Stomach (tissue), 4 donors: Measurements from ENCODE around the gene TXN2.

ENCODE experiments used
- CTCF ChIP-seq, 7 experiments: fragments of 450-650 bp in 4 of 7; fragments of 200-600 bp in 3 of 7; sonication (generic) in 3 of 7; IDR thresholded peaks; one replicate each; pipeline ENCODE4 v1.5.1; 2016 to 2019; ENCODE audit warnings: antibody characterized with exemption in 7 of 7, control low read depth in 2 of 7, mild to moderate bottlenecking in 1 of 7
- POLR2AphosphoS5 ChIP-seq, 3 donors: sonication (generic); formaldehyde crosslinking; IDR thresholded peaks; one replicate each; pipeline ENCODE4 v1.6.1; 2016; ENCODE audit warnings: antibody characterized with exemption in 3 of 3

DNA sequence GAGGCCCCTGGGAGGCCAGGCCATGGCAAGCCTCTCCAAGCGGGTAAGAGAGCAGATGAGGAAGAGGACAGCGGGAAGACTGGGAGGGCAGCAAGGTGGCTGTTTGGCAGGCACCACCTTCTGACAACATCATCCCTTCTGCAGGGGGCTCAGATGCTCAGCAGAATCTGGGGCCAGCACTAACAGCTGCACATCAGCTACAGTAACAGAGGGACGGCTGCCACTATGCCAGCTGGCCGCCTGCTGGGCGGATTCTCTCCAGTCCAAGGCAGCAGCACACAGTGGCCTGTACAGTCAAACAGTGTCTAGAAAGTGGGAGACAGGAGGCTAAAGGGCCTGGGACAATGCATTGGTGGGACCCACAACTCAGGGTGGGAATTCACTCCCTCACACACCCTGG is 10.7 kb upstream of the TXN2 start:
- TF ChIP-seq CTCF (IDR thresholded peaks at IDR 0.05), result no peak
- no peak for TF ChIP-seq POLR2AphosphoS5 (IDR thresholded peaks at IDR 0.05)
